GM12878 (cell line): ENCODE results near the gene TPPP. TPM values are rescaled to one million over a fixed set of nuclear protein-coding genes. Genes with fewer than 3 reads are reported as not detected.

Experiments
- ATAC-seq: fragments of 200-7000 bp; cut with Tn5 transposase; 3 replicates; pipeline ENCODE4 v1.9.1; 2020; ENCODE audit warnings: mild to moderate bottlenecking, moderate library complexity
- BruUV-seq: library from RNA; stranded (reverse); fragments of 400-500 nt; replicated peaks from 2 replicates; lab custom pipeline; 2021; lab: Mats Ljungman, UMichigan
- CTCF ChIA-PET: fragments of 300-600 bp; sonication (Branson Sonifier 250); formaldehyde crosslinking; extraction: SDS; loops from one replicate; lab custom pipeline; 2021; ENCODE audit warnings: inconsistent platforms; lab: Yijun Ruan, JAX
- POLR2A ChIA-PET: fragments of 350-600 bp; formaldehyde crosslinking; extraction: SDS; loops from one replicate; lab custom pipeline; 2021; ENCODE audit warnings: inconsistent platforms; lab: Charles Lee
- RAD21 ChIA-PET: fragments of 300-600 bp; sonication (Branson Sonifier 250); formaldehyde crosslinking; loops from one replicate; lab custom pipeline; 2023; ENCODE audit warnings: antibody characterized with exemption; ENCODE audit not compliant: unreplicated experiment; lab: Charles Lee
- SMC1A ChIA-PET: fragments of 300-600 bp; sonication (Branson Sonifier 250); formaldehyde crosslinking; loops from one replicate; lab custom pipeline; 2023; ENCODE audit not compliant: unreplicated experiment, uncharacterized antibody; lab: Charles Lee
- DNase-seq: peaks from one replicate; pipeline ENCODE4 v3.0.0-alpha.2; 2011; ENCODE audit warnings: low read depth, low spot score
- FAIRE-seq: peaks from 3 replicates; lab custom pipeline; 2011; peaks lifted over from hg19 to GRCh38; lab: Jason Lieb, UNC
- H2AFZ ChIP-seq: 2 replicates; pipeline ENCODE4 v1.6.0; 2011; ENCODE audit warnings: low read depth, low read length, control low read depth; ENCODE audit not compliant: control insufficient read depth
- H3K27ac ChIP-seq: 2 replicates; pipeline ENCODE4 v1.5.1; 2011; ENCODE audit warnings: control low read depth; ENCODE audit not compliant: control insufficient read depth, insufficient read depth
- H3K27me3 ChIP-seq, 2 experiments: replicated peaks in 1 of 2; 2 replicates each; pipeline versions ENCODE4 v1.6.0 to v1.6.1; 2011; ENCODE audit warnings: low read length in 1 of 2; ENCODE audit not compliant: control insufficient read depth in 2 of 2, insufficient read depth in 2 of 2
- H3K36me3 ChIP-seq, 2 experiments: 2 replicates each; pipeline ENCODE4 v1.5.1; 2011; ENCODE audit warnings: low read length in 1 of 2; ENCODE audit not compliant: control insufficient read depth in 2 of 2, insufficient read depth in 2 of 2
- H3K4me1 ChIP-seq: 2 replicates; pipeline ENCODE4 v1.6.1; 2011; ENCODE audit warnings: mild to moderate bottlenecking, low read length, moderate library complexity, mixed read lengths; ENCODE audit not compliant: control insufficient read depth, insufficient read depth
- H3K4me2 ChIP-seq: 2 replicates; pipeline ENCODE4 v1.6.0; 2011; ENCODE audit warnings: control low read depth; ENCODE audit not compliant: control insufficient read depth, insufficient read depth
- H3K4me3 ChIP-seq: fragments of 200-600 bp; sonication (generic); 2 replicates; pipeline ENCODE4 v1.5.1; 2016
- H3K79me2 ChIP-seq: 2 replicates; pipeline ENCODE4 v1.6.0; 2011; ENCODE audit warnings: low read length; ENCODE audit not compliant: control insufficient read depth, insufficient read depth
- H3K9ac ChIP-seq: 2 replicates; pipeline ENCODE4 v1.8.0; 2011; ENCODE audit warnings: low read length, control low read depth, mixed read lengths; ENCODE audit not compliant: control insufficient read depth, insufficient read depth
- H3K9me3 ChIP-seq: replicated peaks from 3 replicates; pipeline ENCODE4 v1.5.1; 2011; ENCODE audit warnings: mild to moderate bottlenecking, low read length; ENCODE audit not compliant: control insufficient read depth, insufficient read depth
- H4K20me1 ChIP-seq: 2 replicates; pipeline ENCODE4 v1.6.0; 2011; ENCODE audit not compliant: control insufficient read depth, insufficient read depth
- CHD2 ChIP-seq: IDR thresholded peaks from 2 replicates; pipeline ENCODE4 v1.6.1; 2011; ENCODE audit warnings: low read depth, low read length, improper control_type of control experiment, borderline replicate concordance
- KAT2A ChIP-seq: conservative IDR thresholded peaks from 2 replicates; pipeline ENCODE4 v1.6.1; 2011; ENCODE audit warnings: low read depth, low read length; ENCODE audit not compliant: control insufficient read depth
- NR2C1 ChIP-seq: fragments of 450-650 bp; IDR thresholded peaks from 2 replicates; pipeline ENCODE4 v1.6.1; 2017; ENCODE audit warnings: antibody characterized with exemption, mild to moderate bottlenecking, moderate library complexity
- USF2 ChIP-seq: IDR thresholded peaks from 2 replicates; pipeline ENCODE4 v1.6.1; 2011; ENCODE audit warnings: low read depth, low read length, improper control_type of control experiment, borderline replicate concordance
- WGBS: methylation state at CpG from one replicate; pipeline ENCODE4 v1.1.6; 2016; ENCODE audit warnings: low lambda C conversion rate; ENCODE audit not compliant: insufficient replicate concordance, insufficient coverage; ENCODE audit errors: missing lambda C conversion rate; 5-methylcytosine and 5-hydroxymethylcytosine counted together
- in situ Hi-C: fragments of 300-500 bp; cut with MboI; formaldehyde crosslinking; loops from 9 replicates; pipeline ENCODE4 v1.14.3; 2018; ENCODE audit warnings: mixed read lengths
- intact Hi-C: fragments of 100-400 bp; cut with micrococcal nuclease; formaldehyde crosslinking; loops from one replicate; pipeline ENCODE4 v1.14.2; 2022; ENCODE audit not compliant: unreplicated experiment
- polyA plus RNA-seq, 11 experiments: library from polyadenylated mRNA; depleted of rRNA in 4 of 11; unstranded in 6 of 11; stranded (reverse) in 5 of 11; fragments of >200 nt; fragmentation: Nextera tagmentation in 4 of 11; fragmentation: Illumina TruSeq in 1 of 11; extraction: Ambion mirVana in 4 of 11; extraction: Trizol in 1 of 11; gene quantifications; 1 replicate in 1 of 11; 2 replicates in 10 of 11; pipeline versions ENCODE4 v1.2.1 to v1.2.3, GENCODE V29; 2011 to 2016; ENCODE audit warnings: inconsistent platforms in 2 of 11, missing spikeins in 2 of 11, low read depth in 1 of 11
- total RNA-seq, 4 experiments: library from RNA; depleted of rRNA in 3 of 4; stranded (reverse); fragments of >200 nt in 3 of 4; fragmentation: Illumina TruSeq in 1 of 4; extraction: Trizol in 1 of 4; gene quantifications; 2 replicates each; pipeline versions ENCODE4 v1.2.1 to v1.2.3, GENCODE V29; 2013 to 2021
- TF ChIP-seq, protein P1 (sequence below): IDR thresholded peaks from 2 replicates; pipeline ENCODE4 v1.6.1; 2012; ENCODE audit warnings: improper control_type of control experiment, low read depth, low read length; ENCODE audit not compliant: insufficient replicate concordance

Gene TPPP
- total and polyA plus RNA-seq, 10 of the 15 experiments (the other 5 are each of a cell fraction or from before 2014, with no cell fraction given) = under 0.01 to 0.24 (median 0.04) TPM; not detected in 4

DNA sequence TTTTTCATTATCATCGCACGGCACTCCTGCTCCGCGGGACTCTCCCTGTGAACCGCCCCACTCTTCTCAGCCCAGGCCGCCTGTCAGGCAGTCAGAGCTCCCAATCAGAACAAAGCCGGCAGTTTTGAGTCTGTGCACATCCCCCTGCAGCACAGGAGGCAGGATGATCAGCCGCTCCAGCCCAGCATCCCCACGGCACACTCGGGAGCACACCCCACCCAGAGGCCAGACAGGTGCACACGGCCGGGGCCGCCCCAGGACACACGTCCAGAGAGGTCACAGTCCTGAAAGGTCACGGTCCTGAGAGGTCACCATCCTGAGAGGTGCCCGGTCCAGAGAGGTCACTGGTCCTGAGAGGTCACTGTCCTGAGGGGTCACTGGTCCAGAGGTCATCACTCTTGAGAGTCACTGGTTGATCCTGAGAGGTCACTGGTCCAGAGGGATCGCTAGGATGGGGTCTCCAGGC, 8.4 kb downstream of the TPPP start:
- ATAC-seq (no peak), FAIRE-seq (no peak), DNase-seq (no peak)
- Histone ChIP-seq H3K36me3 (no peaks in the 10 kb centered on the region), H3K9ac (no peak overlapping the region), H3K27ac (no peak overlapping the region), H3K4me1 (no peaks in the 10 kb centered on the region), H3K9me3 (no peaks in the 10 kb centered on the region), H2AFZ (no peak overlapping the region), H3K4me3 (no peak overlapping the region), H4K20me1 (no peaks in the 10 kb centered on the region), H3K79me2 (no peaks in the 10 kb centered on the region), H3K27me3 (no peaks in the 10 kb centered on the region), H3K4me2 (no peak overlapping the region)
- TF ChIP-seq NR2C1 (no peak), KAT2A (no peak), USF2 (no peak), CHD2 (no peak)
- TF ChIP-seq, protein P1, sequence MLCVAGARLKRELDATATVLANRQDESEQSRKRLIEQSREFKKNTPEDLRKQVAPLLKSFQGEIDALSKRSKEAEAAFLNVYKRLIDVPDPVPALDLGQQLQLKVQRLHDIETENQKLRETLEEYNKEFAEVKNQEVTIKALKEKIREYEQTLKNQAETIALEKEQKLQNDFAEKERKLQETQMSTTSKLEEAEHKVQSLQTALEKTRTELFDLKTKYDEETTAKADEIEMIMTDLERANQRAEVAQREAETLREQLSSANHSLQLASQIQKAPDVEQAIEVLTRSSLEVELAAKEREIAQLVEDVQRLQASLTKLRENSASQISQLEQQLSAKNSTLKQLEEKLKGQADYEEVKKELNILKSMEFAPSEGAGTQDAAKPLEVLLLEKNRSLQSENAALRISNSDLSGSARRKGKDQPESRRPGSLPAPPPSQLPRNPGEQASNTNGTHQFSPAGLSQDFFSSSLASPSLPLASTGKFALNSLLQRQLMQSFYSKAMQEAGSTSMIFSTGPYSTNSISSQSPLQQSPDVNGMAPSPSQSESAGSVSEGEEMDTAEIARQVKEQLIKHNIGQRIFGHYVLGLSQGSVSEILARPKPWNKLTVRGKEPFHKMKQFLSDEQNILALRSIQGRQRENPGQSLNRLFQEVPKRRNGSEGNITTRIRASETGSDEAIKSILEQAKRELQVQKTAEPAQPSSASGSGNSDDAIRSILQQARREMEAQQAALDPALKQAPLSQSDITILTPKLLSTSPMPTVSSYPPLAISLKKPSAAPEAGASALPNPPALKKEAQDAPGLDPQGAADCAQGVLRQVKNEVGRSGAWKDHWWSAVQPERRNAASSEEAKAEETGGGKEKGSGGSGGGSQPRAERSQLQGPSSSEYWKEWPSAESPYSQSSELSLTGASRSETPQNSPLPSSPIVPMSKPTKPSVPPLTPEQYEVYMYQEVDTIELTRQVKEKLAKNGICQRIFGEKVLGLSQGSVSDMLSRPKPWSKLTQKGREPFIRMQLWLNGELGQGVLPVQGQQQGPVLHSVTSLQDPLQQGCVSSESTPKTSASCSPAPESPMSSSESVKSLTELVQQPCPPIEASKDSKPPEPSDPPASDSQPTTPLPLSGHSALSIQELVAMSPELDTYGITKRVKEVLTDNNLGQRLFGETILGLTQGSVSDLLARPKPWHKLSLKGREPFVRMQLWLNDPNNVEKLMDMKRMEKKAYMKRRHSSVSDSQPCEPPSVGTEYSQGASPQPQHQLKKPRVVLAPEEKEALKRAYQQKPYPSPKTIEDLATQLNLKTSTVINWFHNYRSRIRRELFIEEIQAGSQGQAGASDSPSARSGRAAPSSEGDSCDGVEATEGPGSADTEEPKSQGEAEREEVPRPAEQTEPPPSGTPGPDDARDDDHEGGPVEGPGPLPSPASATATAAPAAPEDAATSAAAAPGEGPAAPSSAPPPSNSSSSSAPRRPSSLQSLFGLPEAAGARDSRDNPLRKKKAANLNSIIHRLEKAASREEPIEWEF = no peak
- in situ Hi-C loops (loop anchor here (5.0 kb wide), 1 partner anchor 93 kb away; no protein-coding TSS in a partner anchor), intact Hi-C loops (no loop called here)
- ChIA-PET POLR2A (no interaction called here), RAD21 (no interaction called here), CTCF (no interaction called here), SMC1A (no interaction called here)
- BruUV-seq = no TSS peak
- WGBS = 42% methylated on average over 17 of the region's 17 CpGs
